ENCODE measurements around the gene ZNF558. TPM values are rescaled to one million over a fixed set of nuclear protein-coding genes. Genes with fewer than 3 reads are reported as not detected.
A peak's percentile ranks its signal among the peaks of the same experiment; 100 is the strongest.

The ZNF558 gene
- total RNA-seq, 1 donor from 2014 or later: 35.6 TPM

DNA sequence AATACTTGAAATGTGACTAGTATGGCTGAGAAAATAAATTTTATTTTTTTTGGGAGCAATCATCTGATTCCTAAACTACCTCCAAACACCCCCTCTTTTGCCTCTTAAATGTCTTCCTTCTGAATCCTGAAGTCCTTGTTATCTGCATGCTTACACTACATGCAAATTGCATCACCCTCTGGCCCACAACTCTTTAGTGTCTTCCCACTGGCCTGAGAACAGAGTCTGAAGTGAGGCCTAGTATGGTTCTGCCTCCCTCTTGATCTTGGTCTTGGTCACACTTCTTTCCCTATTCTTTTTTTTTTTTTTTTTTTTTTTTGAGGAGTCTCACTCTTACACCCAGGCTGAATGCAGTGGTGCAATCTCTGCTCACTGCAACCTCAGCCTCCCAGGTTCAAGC, 4.8 kb downstream of the ZNF558 start:
- H3K9me3 Mint-ChIP-seq (ENCODE audit: unreplicated experiment): peaks cover 3% of the 10 kb centered on the region

DNA sequence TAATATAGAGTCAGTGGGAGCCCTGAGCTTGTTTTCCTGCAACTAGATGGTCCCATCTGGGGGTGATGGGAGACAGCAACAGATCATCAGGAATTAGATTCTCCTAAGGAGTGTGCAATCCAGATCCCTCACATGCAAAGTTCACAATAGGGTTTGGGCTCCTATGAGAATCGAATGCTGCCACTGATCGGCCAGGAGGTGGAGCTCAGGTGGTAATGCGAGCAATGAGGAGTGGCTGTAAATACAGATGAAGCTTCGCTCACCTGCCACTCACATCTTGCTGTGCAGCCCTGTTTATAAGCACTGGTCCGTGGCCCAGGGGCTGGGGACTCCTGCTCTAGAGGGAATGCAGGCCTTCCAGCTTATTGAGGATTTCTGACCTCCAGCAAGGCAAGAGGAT, 5.7 kb downstream of the ZNF558 start:
- no peak overlapping the region for H3K27ac Mint-ChIP-seq (ENCODE audit: unreplicated experiment)
- DNase-seq (ENCODE audit: extremely low spot score, unreplicated experiment): peak; percentile 25
- no peaks in the 10 kb centered on the region for H3K27me3 Mint-ChIP-seq (ENCODE audit: unreplicated experiment)
- no peak overlapping the region for H3K4me3 Mint-ChIP-seq (ENCODE audit: unreplicated experiment)
- peaks cover 3% of the 10 kb centered on the region for H3K9me3 Mint-ChIP-seq (ENCODE audit: unreplicated experiment)
- TF ChIP-seq, protein P1, sequence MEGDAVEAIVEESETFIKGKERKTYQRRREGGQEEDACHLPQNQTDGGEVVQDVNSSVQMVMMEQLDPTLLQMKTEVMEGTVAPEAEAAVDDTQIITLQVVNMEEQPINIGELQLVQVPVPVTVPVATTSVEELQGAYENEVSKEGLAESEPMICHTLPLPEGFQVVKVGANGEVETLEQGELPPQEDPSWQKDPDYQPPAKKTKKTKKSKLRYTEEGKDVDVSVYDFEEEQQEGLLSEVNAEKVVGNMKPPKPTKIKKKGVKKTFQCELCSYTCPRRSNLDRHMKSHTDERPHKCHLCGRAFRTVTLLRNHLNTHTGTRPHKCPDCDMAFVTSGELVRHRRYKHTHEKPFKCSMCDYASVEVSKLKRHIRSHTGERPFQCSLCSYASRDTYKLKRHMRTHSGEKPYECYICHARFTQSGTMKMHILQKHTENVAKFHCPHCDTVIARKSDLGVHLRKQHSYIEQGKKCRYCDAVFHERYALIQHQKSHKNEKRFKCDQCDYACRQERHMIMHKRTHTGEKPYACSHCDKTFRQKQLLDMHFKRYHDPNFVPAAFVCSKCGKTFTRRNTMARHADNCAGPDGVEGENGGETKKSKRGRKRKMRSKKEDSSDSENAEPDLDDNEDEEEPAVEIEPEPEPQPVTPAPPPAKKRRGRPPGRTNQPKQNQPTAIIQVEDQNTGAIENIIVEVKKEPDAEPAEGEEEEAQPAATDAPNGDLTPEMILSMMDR (IDR thresholded peaks at IDR 0.05): no peak
- peaks cover 4% of the 10 kb centered on the region for H3K4me1 Mint-ChIP-seq (ENCODE audit: unreplicated experiment)
- H3K36me3 Mint-ChIP-seq (ENCODE audit: unreplicated experiment): peaks cover 59% of the 10 kb centered on the region

More for the DNA sequence above, 4.8 kb downstream of the ZNF558 start:
- TF ChIP-seq, protein P1 (IDR thresholded peaks at IDR 0.05): no peak
- Mint-ChIP-seq H3K36me3 (ENCODE audit: unreplicated experiment) (peaks cover 50% of the 10 kb centered on the region), H3K4me3 (ENCODE audit: unreplicated experiment) (no peak overlapping the region), H3K27ac (ENCODE audit: unreplicated experiment) (no peak overlapping the region), H3K4me1 (ENCODE audit: unreplicated experiment) (peaks cover 9% of the 10 kb centered on the region), H3K27me3 (ENCODE audit: unreplicated experiment) (no peaks in the 10 kb centered on the region)
- DNase-seq (ENCODE audit: extremely low spot score, unreplicated experiment): peak; percentile 11

DNA sequence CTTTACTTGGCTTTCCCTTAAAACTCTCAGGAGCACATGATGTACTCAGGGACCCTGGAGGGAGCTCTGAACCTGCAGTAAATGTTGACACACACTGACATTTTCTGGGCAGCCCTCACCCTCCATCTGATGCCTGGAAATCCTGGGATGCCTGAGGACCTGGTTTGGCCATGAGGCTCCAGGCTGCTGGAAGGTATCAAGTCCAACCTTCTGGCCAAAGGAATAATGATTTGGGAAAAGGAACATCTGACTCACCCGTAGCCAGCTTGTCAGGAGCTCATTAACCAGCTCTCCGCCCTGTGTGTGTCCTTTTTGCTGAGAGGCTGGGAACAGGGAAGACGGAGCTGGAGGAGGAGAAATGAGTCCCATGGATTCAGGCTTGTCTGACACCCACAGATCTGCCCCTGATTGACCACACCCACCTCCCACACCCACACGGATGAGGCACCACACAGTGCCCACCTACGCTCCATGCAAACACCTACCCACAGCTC, 10.3 kb downstream of the ZNF558 start:
- H3K4me1 Mint-ChIP-seq (ENCODE audit: unreplicated experiment): no peaks in the 10 kb centered on the region
- H3K4me3 Mint-ChIP-seq (ENCODE audit: unreplicated experiment): no peak overlapping the region

GRCh38 chr19:8820234-8820633, 11.9 kb downstream of the ZNF558 start:
- Mint-ChIP-seq H3K27me3 (ENCODE audit: unreplicated experiment) (no peaks in the 10 kb centered on the region), H3K9me3 (ENCODE audit: unreplicated experiment) (peaks cover 35% of the 10 kb centered on the region), H3K27ac (ENCODE audit: unreplicated experiment) (no peak overlapping the region), H3K36me3 (ENCODE audit: unreplicated experiment) (peaks cover 94% of the 10 kb centered on the region), H3K4me1 (ENCODE audit: unreplicated experiment) (no peaks in the 10 kb centered on the region), H3K4me3 (ENCODE audit: unreplicated experiment) (no peak overlapping the region)
- TF ChIP-seq, protein P1 (IDR thresholded peaks at IDR 0.05): no peak
- no peak for DNase-seq (ENCODE audit: extremely low spot score, unreplicated experiment)

More for the DNA sequence above, 10.3 kb downstream of the ZNF558 start:
- H3K9me3 Mint-ChIP-seq (ENCODE audit: unreplicated experiment): peaks cover 24% of the 10 kb centered on the region
- H3K27me3 Mint-ChIP-seq (ENCODE audit: unreplicated experiment): no peaks in the 10 kb centered on the region
- TF ChIP-seq, protein P1 (IDR thresholded peaks at IDR 0.05): no peak
- no peak overlapping the region for H3K27ac Mint-ChIP-seq (ENCODE audit: unreplicated experiment)
- peaks cover 91% of the 10 kb centered on the region for H3K36me3 Mint-ChIP-seq (ENCODE audit: unreplicated experiment)
- DNase-seq (ENCODE audit: extremely low spot score, unreplicated experiment): peak; percentile 70

DNA sequence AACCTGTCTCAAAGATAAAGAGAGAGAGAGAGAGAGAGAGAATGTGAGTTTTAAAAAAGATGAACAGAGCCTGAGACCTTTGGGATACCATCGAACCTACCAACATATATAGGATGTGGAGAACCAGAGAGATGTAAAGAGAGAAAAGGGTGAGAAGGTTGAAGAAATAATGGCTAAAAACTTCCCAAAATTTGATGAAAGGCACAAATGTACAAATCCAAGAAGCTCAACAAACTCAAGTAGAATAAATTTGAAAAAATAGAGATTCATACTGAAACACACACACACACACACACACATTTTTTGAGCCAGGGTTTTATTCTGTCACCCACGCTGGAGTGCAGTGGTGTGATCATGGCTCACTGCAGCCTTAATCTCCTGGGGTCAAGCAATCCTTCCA, 16.3 kb downstream of the ZNF558 start:
- TF ChIP-seq, protein P1 (IDR thresholded peaks at IDR 0.05): no peak
- no peaks in the 10 kb centered on the region for H3K27me3 Mint-ChIP-seq (ENCODE audit: unreplicated experiment)
- H3K27ac Mint-ChIP-seq (ENCODE audit: unreplicated experiment): no peak overlapping the region
- H3K36me3 Mint-ChIP-seq (ENCODE audit: unreplicated experiment): peaks cover 98% of the 10 kb centered on the region
- H3K9me3 Mint-ChIP-seq (ENCODE audit: unreplicated experiment): peaks cover 65% of the 10 kb centered on the region
- H3K4me3 Mint-ChIP-seq (ENCODE audit: unreplicated experiment): no peak overlapping the region
- no peak for DNase-seq (ENCODE audit: extremely low spot score, unreplicated experiment)
- H3K4me1 Mint-ChIP-seq (ENCODE audit: unreplicated experiment): no peaks in the 10 kb centered on the region
